HCT116 (cell line): ENCODE results near the gene SESN1. TPM values are rescaled to one million over a fixed set of nuclear protein-coding genes. Genes with fewer than 3 reads are reported as not detected.

Experiments used
- ATAC-seq: fragments of 200-7000 bp; cut with Tn5 transposase; 2 replicates; pipeline ENCODE4 v1.9.1; 2020; ENCODE audit warnings: mild to moderate bottlenecking, moderate library complexity
- BruUV-seq: library from RNA; stranded (reverse); fragments of 400-500 nt; replicated peaks from 2 replicates; lab custom pipeline; 2021; lab: Mats Ljungman, UMichigan
- CTCF ChIA-PET: fragments of 300-600 bp; sonication (Branson Sonifier 250); formaldehyde crosslinking; loops from one replicate; lab custom pipeline; 2021; ENCODE audit warnings: antibody characterized with exemption; lab: Charles Lee
- POLR2A ChIA-PET: fragments of 300-600, 350-600 bp; sonication (Branson Sonifier 250); formaldehyde crosslinking; loops from one replicate; lab custom pipeline; 2021; ENCODE audit warnings: antibody characterized with exemption; lab: Charles Lee
- RAD21 ChIA-PET, 2 experiments: fragments of 300-600 bp; sonication (Branson Sonifier 250); formaldehyde crosslinking; loops; one replicate each; lab custom pipeline; 2023; ENCODE audit warnings: low total read pairs in 2 of 2; ENCODE audit not compliant: uncharacterized antibody in 2 of 2, unreplicated experiment in 2 of 2, low non-redundant PET in 1 of 2; lab: Charles Lee
- DNase-seq: peaks from one replicate; pipeline ENCODE4 v3.0.0-alpha.2; 2010; ENCODE audit warnings: low read depth, low spot score
- H2AFZ ChIP-seq: fragments of 200-600 bp; shearing (Covaris generic), sonication (generic); 2 replicates; pipeline ENCODE4 v1.6.1; 2017; ENCODE audit warnings: low read depth, mixed run types, mixed read lengths, antibody characterized with exemption, low read length; ENCODE audit not compliant: poor library complexity, severe bottlenecking
- H3K27ac ChIP-seq: 2 replicates; pipeline ENCODE4 v1.5.1; 2012; ENCODE audit warnings: low read depth, low read length
- H3K27me3 ChIP-seq: fragments of 200-600 bp; sonication (generic); 2 replicates; pipeline ENCODE4 v1.6.1; 2016; ENCODE audit warnings: mixed run types, low read length, mixed read lengths; ENCODE audit not compliant: insufficient read depth
- H3K36me3 ChIP-seq, 2 experiments: fragments of 200-500 bp in 1 of 2; fragments of 200-600 bp in 1 of 2; sonication (Bioruptor generic) in 1 of 2; sonication (generic) in 1 of 2; 2 replicates each; pipeline versions ENCODE4 v1.5.1 to v1.6.1; 2014 to 2016; ENCODE audit warnings: low read length in 2 of 2, inconsistent platforms in 1 of 2, mixed read lengths in 1 of 2, mixed run types in 1 of 2; ENCODE audit not compliant: insufficient read depth in 2 of 2, control insufficient read depth in 1 of 2
- H3K4me1 ChIP-seq, 2 experiments: fragments of 200-600 bp in 1 of 2; sonication (generic) in 1 of 2; 2 replicates each; pipeline versions ENCODE4 v1.5.1 to v1.6.1; 2012 to 2017; ENCODE audit warnings: low read length in 2 of 2, inconsistent platforms in 1 of 2, mild to moderate bottlenecking in 1 of 2, mixed read lengths in 1 of 2, mixed run types in 1 of 2, moderate library complexity in 1 of 2; ENCODE audit not compliant: insufficient read depth in 2 of 2, control insufficient read depth in 1 of 2
- H3K4me2 ChIP-seq: fragments of 200-600 bp; sonication (generic); 2 replicates; pipeline ENCODE4 v1.6.1; 2017; ENCODE audit warnings: mixed run types, low read length, mixed read lengths
- H3K4me3 ChIP-seq, 2 experiments: fragments of 200-600 bp in 1 of 2; sonication (generic) in 1 of 2; replicated peaks in 1 of 2; 2 replicates each; pipeline ENCODE4 v1.5.1; 2011 to 2016; ENCODE audit warnings: low read length in 2 of 2, control low read depth in 1 of 2, low read depth in 1 of 2, mild to moderate bottlenecking in 1 of 2, mixed read lengths in 1 of 2, mixed run types in 1 of 2
- H3K79me2 ChIP-seq: fragments of 200-600 bp; sonication (generic); 2 replicates; pipeline ENCODE4 v1.6.1; 2017; ENCODE audit warnings: mild to moderate bottlenecking, mixed run types, low read length, moderate library complexity, mixed read lengths; ENCODE audit not compliant: insufficient read depth
- H3K9ac ChIP-seq: fragments of 200-600 bp; sonication (generic); 2 replicates; pipeline ENCODE4 v1.6.1; 2016; ENCODE audit warnings: low read length, mixed read lengths
- H3K9me2 ChIP-seq: fragments of 200-600 bp; sonication (generic), shearing (Covaris generic); 2 replicates; pipeline ENCODE4 v1.6.1; 2017; ENCODE audit warnings: mixed run types, mild to moderate bottlenecking, moderate library complexity; ENCODE audit not compliant: insufficient read depth
- H3K9me3 ChIP-seq, 2 experiments: fragments of 200-500 bp in 1 of 2; fragments of 200-600 bp in 1 of 2; sonication (Bioruptor generic) in 1 of 2; sonication (generic) in 1 of 2; 2 replicates each; pipeline ENCODE4 v1.6.1; 2014 to 2017; ENCODE audit warnings: low read length in 2 of 2, mixed read lengths in 2 of 2, inconsistent platforms in 1 of 2, low read depth in 1 of 2, mild to moderate bottlenecking in 1 of 2, mixed run types in 1 of 2, moderate library complexity in 1 of 2; ENCODE audit not compliant: control insufficient read depth in 1 of 2, insufficient read depth in 1 of 2
- H4K20me1 ChIP-seq: fragments of 200-600 bp; sonication (generic), shearing (Covaris generic); 2 replicates; pipeline ENCODE4 v1.6.1; 2017; ENCODE audit warnings: mixed run types, mild to moderate bottlenecking, moderate library complexity; ENCODE audit not compliant: insufficient read depth
- ATF3 ChIP-seq: IDR thresholded peaks from 2 replicates; pipeline ENCODE4 v1.6.1; 2012
- CEBPB ChIP-seq: IDR thresholded peaks from 2 replicates; pipeline ENCODE4 v1.6.1; 2012; ENCODE audit warnings: low read depth
- EGR1 ChIP-seq: IDR thresholded peaks from 2 replicates; pipeline ENCODE4 v1.6.1; 2012; ENCODE audit warnings: low read depth
- ELF1 ChIP-seq: IDR thresholded peaks from 2 replicates; pipeline ENCODE4 v1.6.1; 2012; ENCODE audit warnings: low read depth, borderline replicate concordance
- EZH2 ChIP-seq: fragments of 200-600 bp; sonication (generic); IDR thresholded peaks from 2 replicates; pipeline ENCODE4 v1.6.1; 2017; ENCODE audit warnings: antibody characterized with exemption, mixed run types
- EZH2phosphoT487 ChIP-seq: fragments of 200-600 bp; IDR thresholded peaks from 2 replicates; pipeline ENCODE4 v1.6.1; 2018; ENCODE audit warnings: antibody characterized with exemption, borderline replicate concordance
- FOSL1 ChIP-seq: IDR thresholded peaks from 2 replicates; pipeline ENCODE4 v1.6.1; 2012; ENCODE audit warnings: low read depth
- JUND ChIP-seq: IDR thresholded peaks from 2 replicates; pipeline ENCODE4 v1.6.1; 2012
- MAX ChIP-seq: IDR thresholded peaks from 2 replicates; pipeline ENCODE4 v1.6.1; 2012
- POLR2AphosphoS5 ChIP-seq: IDR thresholded peaks from 2 replicates; pipeline ENCODE4 v1.6.1; 2011; ENCODE audit warnings: mild to moderate bottlenecking, low read depth, low read length, moderate library complexity
- SIN3A ChIP-seq: IDR thresholded peaks from 2 replicates; pipeline ENCODE4 v1.6.1; 2012; ENCODE audit warnings: low read depth
- YY1 ChIP-seq: IDR thresholded peaks from 2 replicates; pipeline ENCODE4 v1.6.1; 2011; ENCODE audit warnings: low read length, low read depth, moderate library complexity, mild to moderate bottlenecking; ENCODE audit not compliant: insufficient replicate concordance; ENCODE audit errors: extremely low read depth
- ZNF274 ChIP-seq: fragments of 200-500 bp; sonication (Bioruptor generic); IDR thresholded peaks from 2 replicates; pipeline ENCODE4 v1.6.1; 2014; ENCODE audit warnings: mild to moderate bottlenecking, low read depth, low read length, inconsistent platforms
- intact Hi-C: fragments of 100-400 bp; cut with micrococcal nuclease; formaldehyde crosslinking; loops from 2 replicates; pipeline ENCODE4 v1.10.0; 2022
- total RNA-seq: library from RNA; stranded (reverse); gene quantifications from one replicate; pipeline ENCODE4 v1.2.1, GENCODE V29; 2021; ENCODE audit not compliant: unreplicated experiment

SESN1 gene
- total RNA-seq, 1 experiment from 2014 or later = 9.3 TPM

- POLR2A ChIA-PET = no interaction called here
- H3K36me3 ChIP-seq = no peaks in the 10 kb centered on the region
- no peaks in the 10 kb centered on the region for H3K79me2 ChIP-seq
- CTCF ChIA-PET = no interaction called here
- H3K4me1 ChIP-seq = peaks cover 2 to 4% of the 10 kb centered on the region in 2 experiments; a peak in 3 of 4 replicates
- H2AFZ ChIP-seq = no peak overlapping the region
- H3K4me2 ChIP-seq = no peak overlapping the region
- BruUV-seq = no TSS peak
- ATAC-seq (no peak; the same call in 1 of the 2 replicates), DNase-seq (no peak)
- H3K9me2 ChIP-seq = no peaks in the 10 kb centered on the region
- H4K20me1 ChIP-seq = no peaks in the 10 kb centered on the region
- no peaks in the 10 kb centered on the region for H3K9me3 ChIP-seq
- no peak for TF ChIP-seq ELF1
- no peak for TF ChIP-seq JUND
- TF ChIP-seq MAX = no peak
- no peak for TF ChIP-seq POLR2AphosphoS5
- TF ChIP-seq FOSL1 = no peak
- TF ChIP-seq EGR1 = no peak
- no peak overlapping the region for H3K27ac ChIP-seq
- no peak overlapping the region for H3K4me3 ChIP-seq
- H3K27me3 ChIP-seq = no peaks in the 10 kb centered on the region
- no peak overlapping the region for H3K9ac ChIP-seq
- RAD21 ChIA-PET = no interaction called here
- intact Hi-C loops = no loop called here
Observed at GRCh38 chr6:109015176-109015575, 79.5 kb downstream of the SESN1 start.

GRCh38 chr6:109014606-109015005 lies 80.0 kb downstream of the SESN1 start:
- H3K9me3 ChIP-seq = no peaks in the 10 kb centered on the region
- H3K9ac ChIP-seq = no peak overlapping the region
- H2AFZ ChIP-seq = no peak overlapping the region
- ATAC-seq (no peak), DNase-seq (no peak)
- H4K20me1 ChIP-seq = no peaks in the 10 kb centered on the region
- H3K9me2 ChIP-seq = no peaks in the 10 kb centered on the region
- H3K4me3 ChIP-seq = no peak overlapping the region
- H3K36me3 ChIP-seq = no peaks in the 10 kb centered on the region
- no peak overlapping the region for H3K4me2 ChIP-seq
- no peak overlapping the region for H3K27ac ChIP-seq
- H3K27me3 ChIP-seq = no peaks in the 10 kb centered on the region
- no peaks in the 10 kb centered on the region for H3K79me2 ChIP-seq
- ChIA-PET POLR2A (interaction anchor here (0.6 kb wide), 1 partner anchor 405 kb away, joined by 3 read pairs; no protein-coding TSS in a partner anchor), RAD21 (no interaction called here), CTCF (no interaction called here)
- intact Hi-C loops = no loop called here
- peaks cover 4 to 5% of the 10 kb centered on the region in 2 experiments; a peak in 3 of 4 replicates for H3K4me1 ChIP-seq
- BruUV-seq = no TSS peak
- TF ChIP-seq CEBPB (no peak), ATF3 (no peak), EZH2 (no peak), SIN3A (no peak), ZNF274 (no peak), YY1 (no peak), EZH2phosphoT487 (no peak), JUND (no peak)
